ENCODE results near the gene SPAM1.
A peak's percentile ranks its signal among the peaks of the same experiment; 100 is the strongest.
"Not testable (repeated sequence)": the region's sequence is repeated elsewhere in the genome, so short reads cannot be mapped to it uniquely, and the experiment has no call there.

The SPAM1 gene

GRCh38 chr7:123924941-123925340, at the start of gene SPAM1:
TSS of gene SPAM1 (plus strand) at chr7:123925241. CDS start at chr7:123953571, 28,330 bp downstream.
- no peak for DNase-seq (ENCODE audit: low spot score)
- FAIRE-seq, result no peak

- FAIRE-seq (no peak), DNase-seq (ENCODE audit: low spot score) (no peak)
These were observed 48.3 kb upstream of the SPAM1 start for GRCh38 chr7:123876557-123877256.

GRCh38 chr7:123879628-123880027, 45.4 kb upstream of the SPAM1 start:
- DNase-seq (ENCODE audit: low spot score) (no peak), FAIRE-seq (no peak)

- DNase-seq (ENCODE audit: low spot score) (no peak), FAIRE-seq (no peak)
These were observed 43.7 kb upstream of the SPAM1 start for GRCh38 chr7:123881300-123881699.

GRCh38 chr7:123883154-123883553, 41.9 kb upstream of the SPAM1 start:
- DNase-seq (ENCODE audit: low spot score) (no peak), FAIRE-seq (no peak)

GRCh38 chr7:123888192-123888591, 36.8 kb upstream of the SPAM1 start:
- DNase-seq (ENCODE audit: low spot score) (no peak), FAIRE-seq (no peak)

GRCh38 chr7:123894753-123895152, 30.3 kb upstream of the SPAM1 start:
- not testable (repeated sequence) for DNase-seq (ENCODE audit: low spot score); FAIRE-seq

- no peak for DNase-seq (ENCODE audit: low spot score)
- FAIRE-seq, result no peak
These were observed 23.9 kb upstream of the SPAM1 start for GRCh38 chr7:123901101-123901500.

GRCh38 chr7:123905714-123906113, 19.3 kb upstream of the SPAM1 start:
- FAIRE-seq (no peak), DNase-seq (ENCODE audit: low spot score) (no peak)

- FAIRE-seq, result peak; percentile 7
- peak; percentile 22 for DNase-seq (ENCODE audit: low spot score)
These were observed 8.8 kb upstream of the SPAM1 start for GRCh38 chr7:123916240-123916724.

GRCh38 chr7:123917878-123918277, 7.2 kb upstream of the SPAM1 start:
- no peak for FAIRE-seq

GRCh38 chr7:123918309-123918708, 6.7 kb upstream of the SPAM1 start:
- FAIRE-seq, result no peak

More at GRCh38 chr7:123917878-123918277, 7.2 kb upstream of the SPAM1 start:
- DNase-seq (ENCODE audit: low spot score), result no peak

GRCh38 chr7:123923599-123923998, 1.4 kb upstream of the SPAM1 start:
- DNase-seq (ENCODE audit: low spot score) (no peak), FAIRE-seq (no peak)

More at GRCh38 chr7:123918309-123918708, 6.7 kb upstream of the SPAM1 start:
- no peak for DNase-seq (ENCODE audit: low spot score)

- no peak for FAIRE-seq
These were observed 4.1 kb downstream of the SPAM1 start for GRCh38 chr7:123929107-123929506.

GRCh38 chr7:123929655-123930054, 4.6 kb downstream of the SPAM1 start:
- no peak for DNase-seq (ENCODE audit: low spot score)
- no peak for FAIRE-seq

More at GRCh38 chr7:123929107-123929506, 4.1 kb downstream of the SPAM1 start:
- no peak for DNase-seq (ENCODE audit: low spot score)

GRCh38 chr7:123935436-123936381, 10.7 kb downstream of the SPAM1 start:
- DNase-seq (ENCODE audit: low spot score) (no peak), FAIRE-seq (no peak)

GRCh38 chr7:123936388-123936787, 11.3 kb downstream of the SPAM1 start:
- no peak for DNase-seq (ENCODE audit: low spot score)
- FAIRE-seq, result no peak

GRCh38 chr7:123939784-123940183, 14.7 kb downstream of the SPAM1 start:
- FAIRE-seq, result no peak

GRCh38 chr7:123941391-123942180, 16.5 kb downstream of the SPAM1 start:
- FAIRE-seq (no peak), DNase-seq (ENCODE audit: low spot score) (no peak)

More at GRCh38 chr7:123939784-123940183, 14.7 kb downstream of the SPAM1 start:
- no peak for DNase-seq (ENCODE audit: low spot score)

GRCh38 chr7:123944395-123944794, 19.4 kb downstream of the SPAM1 start:
- DNase-seq (ENCODE audit: low spot score) (no peak), FAIRE-seq (no peak)

GRCh38 chr7:123945938-123946337, 20.9 kb downstream of the SPAM1 start:
- no peak for FAIRE-seq
- DNase-seq (ENCODE audit: low spot score), result no peak
